22Rv1 (cell line): ENCODE results near the gene SVIL.

Source experiments
- ZFX ChIP-seq: fragments of 450-650 bp; IDR thresholded peaks from 2 replicates; pipeline ENCODE4 v1.6.1; 2017; ENCODE audit warnings: antibody characterized with exemption, borderline replicate concordance
- TF ChIP-seq, protein P1 (sequence below): fragments of 450-650 bp; IDR thresholded peaks from 2 replicates; pipeline ENCODE4 v1.5.1; 2017; ENCODE audit warnings: mild to moderate bottlenecking

DNA sequence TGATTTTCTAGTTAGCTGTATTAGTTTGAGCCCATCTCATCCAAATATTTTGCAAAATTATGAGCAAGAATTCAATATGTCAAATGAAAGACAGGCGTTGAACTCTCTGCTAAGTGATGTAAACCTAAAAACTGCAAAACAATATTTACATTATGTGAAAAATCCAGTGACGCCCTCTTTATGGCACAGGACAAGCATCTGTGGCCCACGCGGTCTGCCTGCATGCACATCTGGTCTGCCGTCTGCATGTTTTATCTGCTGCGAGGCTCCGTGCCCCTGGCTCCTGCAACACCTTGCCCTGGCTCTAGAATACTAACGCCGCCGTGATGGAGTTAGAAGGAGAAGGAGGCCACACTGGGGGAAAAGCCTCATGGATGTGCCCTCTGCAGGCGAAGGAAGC is 142.0 kb downstream of the SVIL start:
- TF ChIP-seq, protein P1, sequence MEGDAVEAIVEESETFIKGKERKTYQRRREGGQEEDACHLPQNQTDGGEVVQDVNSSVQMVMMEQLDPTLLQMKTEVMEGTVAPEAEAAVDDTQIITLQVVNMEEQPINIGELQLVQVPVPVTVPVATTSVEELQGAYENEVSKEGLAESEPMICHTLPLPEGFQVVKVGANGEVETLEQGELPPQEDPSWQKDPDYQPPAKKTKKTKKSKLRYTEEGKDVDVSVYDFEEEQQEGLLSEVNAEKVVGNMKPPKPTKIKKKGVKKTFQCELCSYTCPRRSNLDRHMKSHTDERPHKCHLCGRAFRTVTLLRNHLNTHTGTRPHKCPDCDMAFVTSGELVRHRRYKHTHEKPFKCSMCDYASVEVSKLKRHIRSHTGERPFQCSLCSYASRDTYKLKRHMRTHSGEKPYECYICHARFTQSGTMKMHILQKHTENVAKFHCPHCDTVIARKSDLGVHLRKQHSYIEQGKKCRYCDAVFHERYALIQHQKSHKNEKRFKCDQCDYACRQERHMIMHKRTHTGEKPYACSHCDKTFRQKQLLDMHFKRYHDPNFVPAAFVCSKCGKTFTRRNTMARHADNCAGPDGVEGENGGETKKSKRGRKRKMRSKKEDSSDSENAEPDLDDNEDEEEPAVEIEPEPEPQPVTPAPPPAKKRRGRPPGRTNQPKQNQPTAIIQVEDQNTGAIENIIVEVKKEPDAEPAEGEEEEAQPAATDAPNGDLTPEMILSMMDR, result no peak
- TF ChIP-seq ZFX, result no peak
